Sigmoid colon (tissue), 4 donors: ENCODE measurements around the gene NDOR1.

Source experiments
- EP300 ChIP-seq, 4 donors: sonication (generic); formaldehyde crosslinking; IDR thresholded peaks; one replicate each; pipeline ENCODE4 v1.6.1; 2017; ENCODE audit warnings: antibody characterized with exemption in 4 of 4
- POLR2A ChIP-seq, 2 donors: fragments of 450-650 bp; IDR thresholded peaks; one replicate each; pipeline ENCODE4 v1.6.1; 2016; ENCODE audit warnings: antibody characterized with exemption in 2 of 2, mild to moderate bottlenecking in 2 of 2, moderate library complexity in 2 of 2
- POLR2AphosphoS5 ChIP-seq, 4 donors: sonication (generic); formaldehyde crosslinking; IDR thresholded peaks; one replicate each; pipeline ENCODE4 v1.6.1; 2017; ENCODE audit warnings: antibody characterized with exemption in 4 of 4
- TF ChIP-seq, protein P1 (sequence below), 4 experiments: fragments of 450-650 bp in 3 of 4; fragments of 200-600 bp in 1 of 4; IDR thresholded peaks; one replicate each; pipeline ENCODE4 v1.5.1; 2016 to 2019; ENCODE audit warnings: antibody characterized with exemption in 4 of 4, mild to moderate bottlenecking in 3 of 4, moderate library complexity in 2 of 4

DNA sequence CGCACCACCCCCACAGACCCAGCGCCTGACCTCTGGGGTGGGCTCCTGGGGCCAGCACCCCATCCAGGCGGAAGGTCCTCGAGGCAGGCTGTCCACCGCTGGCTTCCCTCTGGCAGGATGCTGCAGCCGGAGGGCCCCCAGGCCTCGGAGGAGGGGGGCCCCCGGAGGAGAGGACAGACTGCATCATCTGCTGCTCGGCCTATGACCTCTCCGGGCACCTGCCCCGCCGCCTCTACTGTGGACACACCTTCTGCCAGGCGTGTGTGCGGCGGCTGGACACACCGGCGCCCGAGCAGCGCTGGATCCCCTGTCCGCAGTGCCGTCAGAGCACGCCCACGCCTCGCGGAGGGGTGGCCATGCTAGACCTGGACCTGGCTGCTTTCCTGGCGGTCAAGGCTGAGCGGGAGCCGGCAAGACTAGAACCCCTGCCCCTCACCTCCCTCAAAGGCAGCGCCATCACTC is 23.0 kb downstream of the NDOR1 start:
- TF ChIP-seq, protein P1, sequence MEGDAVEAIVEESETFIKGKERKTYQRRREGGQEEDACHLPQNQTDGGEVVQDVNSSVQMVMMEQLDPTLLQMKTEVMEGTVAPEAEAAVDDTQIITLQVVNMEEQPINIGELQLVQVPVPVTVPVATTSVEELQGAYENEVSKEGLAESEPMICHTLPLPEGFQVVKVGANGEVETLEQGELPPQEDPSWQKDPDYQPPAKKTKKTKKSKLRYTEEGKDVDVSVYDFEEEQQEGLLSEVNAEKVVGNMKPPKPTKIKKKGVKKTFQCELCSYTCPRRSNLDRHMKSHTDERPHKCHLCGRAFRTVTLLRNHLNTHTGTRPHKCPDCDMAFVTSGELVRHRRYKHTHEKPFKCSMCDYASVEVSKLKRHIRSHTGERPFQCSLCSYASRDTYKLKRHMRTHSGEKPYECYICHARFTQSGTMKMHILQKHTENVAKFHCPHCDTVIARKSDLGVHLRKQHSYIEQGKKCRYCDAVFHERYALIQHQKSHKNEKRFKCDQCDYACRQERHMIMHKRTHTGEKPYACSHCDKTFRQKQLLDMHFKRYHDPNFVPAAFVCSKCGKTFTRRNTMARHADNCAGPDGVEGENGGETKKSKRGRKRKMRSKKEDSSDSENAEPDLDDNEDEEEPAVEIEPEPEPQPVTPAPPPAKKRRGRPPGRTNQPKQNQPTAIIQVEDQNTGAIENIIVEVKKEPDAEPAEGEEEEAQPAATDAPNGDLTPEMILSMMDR (IDR thresholded peaks at IDR 0.05) = no peak
- TF ChIP-seq POLR2A (IDR thresholded peaks at IDR 0.05) (no peak), POLR2AphosphoS5 (IDR thresholded peaks at IDR 0.05) (no peak), EP300 (IDR thresholded peaks at IDR 0.05) (no peak)
